ENCODE data around the gene LY6G5B.

- TF ChIP-seq POLR2A (IDR thresholded peaks at IDR 0.05) (no peak), CTCF (IDR thresholded peaks at IDR 0.05 in 4 of 5, conservative IDR thresholded peaks at IDR 0.05 in 1 of 5) (no peak)
Observed at GRCh38 chr6:31624070-31624469, 45.7 kb upstream of the LY6G5B start.

Data from gastrocnemius medialis (tissue), 4 donors.